Gastroesophageal sphincter (tissue), 3 donors: ENCODE measurements around the gene RAP1B.

Source experiments
- CTCF ChIP-seq, 4 experiments: fragments of 200-600 bp in 2 of 4; fragments of 450-650 bp in 2 of 4; sonication (generic) in 1 of 4; IDR thresholded peaks; one replicate each; pipeline ENCODE4 v1.5.1; 2017 to 2019; ENCODE audit warnings: antibody characterized with exemption in 4 of 4, mild to moderate bottlenecking in 2 of 4, moderate library complexity in 2 of 4
- EP300 ChIP-seq: sonication (generic); formaldehyde crosslinking; IDR thresholded peaks from one replicate; pipeline ENCODE4 v1.6.1; 2017; ENCODE audit warnings: antibody characterized with exemption, mild to moderate bottlenecking
- POLR2A ChIP-seq, 2 donors: fragments of 450-650 bp; IDR thresholded peaks; one replicate each; pipeline ENCODE4 v1.6.1; 2017; ENCODE audit warnings: antibody characterized with exemption in 2 of 2, mild to moderate bottlenecking in 2 of 2, moderate library complexity in 1 of 2
- POLR2AphosphoS5 ChIP-seq: sonication (generic); formaldehyde crosslinking; IDR thresholded peaks from one replicate; pipeline ENCODE4 v1.6.1; 2017; ENCODE audit warnings: antibody characterized with exemption

- TF ChIP-seq CTCF (IDR thresholded peaks at IDR 0.05) (no peak), POLR2AphosphoS5 (no peak), POLR2A (IDR thresholded peaks at IDR 0.05) (no peak), EP300 (no peak)
Observed at GRCh38 chr12:68633614-68634558, 23.2 kb downstream of the RAP1B start.
